Lower leg skin (tissue), 3 donors: ENCODE data around the gene ZNF76.

Source experiments
- POLR2A ChIP-seq, 2 donors: fragments of 450-650 bp; IDR thresholded peaks; one replicate each; pipeline ENCODE4 v1.6.1; 2016 to 2017; ENCODE audit warnings: antibody characterized with exemption in 2 of 2, mild to moderate bottlenecking in 1 of 2, moderate library complexity in 1 of 2
- TF ChIP-seq, protein P1 (sequence below), 3 donors: fragments of 450-650 bp; IDR thresholded peaks; one replicate each; pipeline ENCODE4 v1.5.1; 2016; ENCODE audit warnings: antibody characterized with exemption in 3 of 3, mild to moderate bottlenecking in 3 of 3, moderate library complexity in 2 of 3

DNA sequence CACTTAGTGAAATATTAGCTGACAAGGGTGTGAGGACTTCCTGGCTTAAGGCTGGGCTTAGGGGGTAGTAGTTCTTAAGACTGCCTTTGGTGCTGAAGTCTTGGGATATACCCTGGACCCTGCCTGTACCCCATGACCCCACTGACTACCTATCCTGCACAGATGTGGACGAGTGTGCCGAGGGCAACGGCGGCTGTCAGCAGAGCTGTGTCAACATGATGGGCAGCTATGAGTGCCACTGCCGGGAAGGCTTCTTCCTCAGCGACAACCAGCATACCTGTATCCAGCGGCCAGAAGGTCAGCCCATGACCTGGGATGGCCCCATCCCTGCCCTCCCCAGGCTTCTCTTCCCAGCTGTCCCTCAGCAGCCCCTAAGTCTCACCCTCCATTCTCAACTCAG, 28.0 kb upstream of the ZNF76 start:
- TF ChIP-seq POLR2A (IDR thresholded peaks at IDR 0.05): no peak
- TF ChIP-seq, protein P1, sequence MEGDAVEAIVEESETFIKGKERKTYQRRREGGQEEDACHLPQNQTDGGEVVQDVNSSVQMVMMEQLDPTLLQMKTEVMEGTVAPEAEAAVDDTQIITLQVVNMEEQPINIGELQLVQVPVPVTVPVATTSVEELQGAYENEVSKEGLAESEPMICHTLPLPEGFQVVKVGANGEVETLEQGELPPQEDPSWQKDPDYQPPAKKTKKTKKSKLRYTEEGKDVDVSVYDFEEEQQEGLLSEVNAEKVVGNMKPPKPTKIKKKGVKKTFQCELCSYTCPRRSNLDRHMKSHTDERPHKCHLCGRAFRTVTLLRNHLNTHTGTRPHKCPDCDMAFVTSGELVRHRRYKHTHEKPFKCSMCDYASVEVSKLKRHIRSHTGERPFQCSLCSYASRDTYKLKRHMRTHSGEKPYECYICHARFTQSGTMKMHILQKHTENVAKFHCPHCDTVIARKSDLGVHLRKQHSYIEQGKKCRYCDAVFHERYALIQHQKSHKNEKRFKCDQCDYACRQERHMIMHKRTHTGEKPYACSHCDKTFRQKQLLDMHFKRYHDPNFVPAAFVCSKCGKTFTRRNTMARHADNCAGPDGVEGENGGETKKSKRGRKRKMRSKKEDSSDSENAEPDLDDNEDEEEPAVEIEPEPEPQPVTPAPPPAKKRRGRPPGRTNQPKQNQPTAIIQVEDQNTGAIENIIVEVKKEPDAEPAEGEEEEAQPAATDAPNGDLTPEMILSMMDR (IDR thresholded peaks at IDR 0.05): no peak
